GM12873 (cell line): ENCODE data around the gene AQR.

Experiments
- CTCF ChIP-seq: IDR thresholded peaks from 2 replicates; pipeline ENCODE4 v1.5.1; 2012; ENCODE audit warnings: low read depth, mild to moderate bottlenecking, moderate library complexity, low read length, control low read depth; ENCODE audit not compliant: insufficient read depth; ENCODE audit errors: missing control alignments

Gene AQR

GRCh38 chr15:34869110-34869509, 100.4 kb downstream of the AQR start:
- no peak for TF ChIP-seq CTCF

- TF ChIP-seq CTCF, result no peak
Measured at GRCh38 chr15:34865531-34865930, 104.0 kb downstream of the AQR start.

GRCh38 chr15:34861214-34861613, 108.3 kb downstream of the AQR start:
- TF ChIP-seq CTCF, result no peak

- no peak for TF ChIP-seq CTCF
Measured at GRCh38 chr15:34855893-34856292, 113.6 kb downstream of the AQR start.

GRCh38 chr15:34855413-34855812, 114.1 kb downstream of the AQR start:
- TF ChIP-seq CTCF, result no peak

- no peak for TF ChIP-seq CTCF
Measured at GRCh38 chr15:34854232-34854631, 115.3 kb downstream of the AQR start.

GRCh38 chr15:34853001-34853758, 116.4 kb downstream of the AQR start:
- peak; percentile 8 for TF ChIP-seq CTCF
